ENCODE data around the gene ZBTB21.
"Not testable (repeated sequence)": the region's sequence is repeated elsewhere in the genome, so short reads cannot be mapped to it uniquely, and the experiment has no call there.

Gene ZBTB21

DNA sequence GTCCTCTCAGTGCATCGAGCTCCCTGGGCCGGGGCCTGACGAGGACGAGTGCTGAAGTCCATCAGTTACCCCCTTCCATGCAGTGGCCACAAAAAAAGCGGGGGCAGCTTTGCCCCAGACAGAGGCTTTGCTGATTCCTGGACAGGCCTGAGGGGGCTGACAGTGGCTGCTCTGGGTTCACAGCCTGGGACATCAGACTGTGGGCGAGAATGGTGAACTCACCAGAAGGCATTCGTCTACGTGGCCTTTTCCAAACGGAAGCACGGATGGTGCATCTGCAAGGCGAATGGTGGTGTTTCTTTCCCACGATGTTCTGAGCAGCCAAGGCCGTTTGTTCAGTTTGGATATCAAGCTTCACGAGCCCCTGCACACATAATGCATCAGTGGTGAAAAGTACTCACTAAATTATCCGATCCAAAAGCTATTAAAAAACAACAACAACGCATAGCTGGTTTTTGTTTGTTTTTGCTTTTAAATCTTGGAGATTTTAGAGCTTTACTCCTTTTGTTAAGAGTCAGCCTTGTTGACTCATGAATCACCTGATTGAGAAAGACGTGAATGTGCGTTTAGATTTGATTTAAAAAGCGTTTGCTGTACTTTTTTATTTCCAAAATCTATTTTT lies 6.3 kb upstream of the ZBTB21 start:
- DNase-seq: no peak

DNA sequence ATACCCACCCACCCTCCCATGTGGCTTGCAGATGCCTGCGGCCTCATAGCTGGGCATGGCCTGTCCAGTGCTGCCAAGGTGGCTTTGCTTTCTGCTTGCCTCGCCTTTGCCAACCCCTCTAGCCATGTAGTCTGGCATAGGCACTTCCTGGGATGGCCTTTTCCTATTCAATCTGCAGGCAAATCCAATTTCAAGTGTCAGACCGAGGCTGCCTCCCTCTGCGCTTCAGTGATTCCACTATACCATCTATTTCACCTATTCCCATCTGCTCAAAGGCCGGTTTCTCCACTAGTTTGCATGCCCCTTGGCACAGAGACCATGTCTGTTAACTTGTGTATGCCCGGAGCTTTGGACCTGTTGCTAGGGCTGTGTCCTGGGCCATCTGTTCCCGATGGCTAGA lies 3.8 kb upstream of the ZBTB21 start:
- peak; percentile 1 to 36 for DNase-seq

DNA sequence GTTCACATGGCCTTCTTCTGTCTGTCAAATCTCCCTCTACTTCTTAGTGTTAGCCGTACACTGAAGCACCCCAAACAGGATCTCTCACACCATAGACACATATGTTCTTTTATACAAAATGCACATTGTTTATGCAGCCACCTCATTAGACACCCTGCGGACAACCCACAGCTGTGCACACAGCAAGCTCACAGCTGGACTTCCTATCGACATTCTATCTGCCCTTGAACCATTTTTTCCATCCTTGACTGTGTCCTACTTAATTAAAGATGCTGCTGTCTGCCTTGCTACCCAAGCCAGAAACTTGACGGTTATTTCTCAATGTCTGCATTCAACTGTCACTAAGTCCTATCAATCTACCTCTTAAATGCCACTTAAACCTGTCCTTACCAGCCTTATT lies 3.2 kb upstream of the ZBTB21 start:
- DNase-seq: no peak

DNA sequence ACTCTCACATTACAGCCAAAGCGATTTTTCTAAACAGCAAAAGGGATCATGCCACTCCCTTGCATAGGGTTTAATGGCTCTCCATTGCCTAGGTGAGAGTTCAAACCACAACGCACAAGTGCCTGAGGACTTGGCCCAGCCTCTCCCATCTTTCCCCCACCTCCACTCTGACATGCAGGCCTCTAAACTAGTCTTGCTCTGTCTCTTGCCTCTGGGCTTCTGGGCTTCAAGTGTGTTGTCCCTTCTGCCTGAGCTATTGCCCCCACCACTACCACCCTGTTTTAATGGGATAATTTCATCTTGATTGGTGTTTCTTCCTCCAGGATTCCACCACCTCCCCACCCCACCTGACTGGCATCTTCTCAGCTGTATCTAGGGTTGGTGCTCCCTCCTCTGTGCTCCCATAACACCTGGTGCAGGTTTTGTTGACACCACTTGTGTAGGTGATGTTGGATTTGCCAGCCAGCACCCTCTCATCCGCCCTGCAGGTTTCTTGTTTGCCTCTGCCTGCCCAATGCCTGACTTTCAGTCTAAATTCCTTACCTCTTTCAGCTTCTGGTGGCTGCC lies 2.7 kb upstream of the ZBTB21 start:
- no peak for DNase-seq

DNA sequence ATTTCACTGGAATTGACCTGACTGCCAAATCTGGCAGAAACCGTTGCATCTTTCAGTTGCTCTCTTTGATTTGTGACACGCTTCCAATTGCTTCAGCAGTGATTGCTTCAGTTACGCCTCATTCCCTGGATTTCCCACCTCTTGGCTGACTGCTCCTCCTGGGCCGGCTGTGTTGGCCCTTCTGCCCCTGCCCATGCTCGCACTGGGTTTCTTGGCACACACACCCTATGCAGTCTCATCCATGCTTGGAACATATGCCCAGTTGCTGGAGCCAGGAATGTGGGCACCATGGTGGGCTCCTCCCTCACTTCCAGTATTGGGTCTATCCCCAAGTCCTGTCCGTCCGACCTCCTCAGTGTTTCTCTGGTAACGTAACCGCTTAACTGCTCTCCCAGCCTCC lies 2.2 kb upstream of the ZBTB21 start:
- peak; percentile 4 to 62 for DNase-seq

DNA sequence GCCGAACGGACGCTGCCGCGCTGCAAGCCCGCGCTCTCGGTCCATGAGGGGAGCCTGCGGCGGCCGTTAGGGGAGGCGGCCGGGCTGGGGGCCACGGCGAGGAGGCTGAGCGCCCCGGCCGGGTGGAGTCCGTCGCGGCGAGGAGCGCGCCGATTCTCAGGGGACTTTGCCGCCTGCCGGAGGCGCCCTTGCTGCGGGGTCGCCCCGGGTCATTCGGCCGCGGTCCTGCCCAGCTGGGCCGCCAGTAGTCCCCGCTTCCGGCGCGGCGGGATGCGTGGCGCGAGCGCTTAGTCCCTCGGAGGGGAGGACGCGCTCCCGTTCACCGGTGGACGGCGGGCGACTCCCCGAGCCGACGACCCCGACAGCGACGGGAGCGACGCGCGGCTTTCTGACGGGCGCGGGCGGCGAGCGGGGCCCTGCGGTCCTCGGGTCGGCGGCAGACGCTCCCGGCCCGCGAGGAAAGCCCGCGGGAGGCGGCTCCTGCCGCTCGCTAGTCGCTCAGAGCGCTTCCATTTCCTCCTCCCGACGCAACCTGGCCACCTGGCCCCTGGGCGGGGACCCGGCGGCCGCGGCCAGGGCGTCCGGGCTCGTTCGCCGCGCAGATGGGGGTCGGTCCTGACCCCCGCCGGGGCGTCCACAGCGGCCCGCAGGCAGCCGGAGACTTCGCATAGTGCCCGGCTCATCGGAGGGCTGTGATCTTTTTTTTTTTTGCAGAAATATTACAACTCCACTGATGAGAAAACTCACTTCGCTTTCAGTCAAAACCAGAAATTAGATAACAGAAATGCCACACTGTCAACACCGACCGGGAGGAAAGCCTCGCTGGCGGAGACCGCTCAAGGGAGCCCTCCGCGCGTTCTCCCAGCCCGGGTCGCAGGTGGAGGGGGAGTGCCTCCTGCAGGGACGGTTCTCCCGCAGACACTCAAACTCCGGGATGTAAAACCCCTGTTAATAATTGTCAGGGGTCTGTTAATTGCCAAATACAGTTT lies 641 bp upstream of the ZBTB21 start:
- DNase-seq: no peak

DNA sequence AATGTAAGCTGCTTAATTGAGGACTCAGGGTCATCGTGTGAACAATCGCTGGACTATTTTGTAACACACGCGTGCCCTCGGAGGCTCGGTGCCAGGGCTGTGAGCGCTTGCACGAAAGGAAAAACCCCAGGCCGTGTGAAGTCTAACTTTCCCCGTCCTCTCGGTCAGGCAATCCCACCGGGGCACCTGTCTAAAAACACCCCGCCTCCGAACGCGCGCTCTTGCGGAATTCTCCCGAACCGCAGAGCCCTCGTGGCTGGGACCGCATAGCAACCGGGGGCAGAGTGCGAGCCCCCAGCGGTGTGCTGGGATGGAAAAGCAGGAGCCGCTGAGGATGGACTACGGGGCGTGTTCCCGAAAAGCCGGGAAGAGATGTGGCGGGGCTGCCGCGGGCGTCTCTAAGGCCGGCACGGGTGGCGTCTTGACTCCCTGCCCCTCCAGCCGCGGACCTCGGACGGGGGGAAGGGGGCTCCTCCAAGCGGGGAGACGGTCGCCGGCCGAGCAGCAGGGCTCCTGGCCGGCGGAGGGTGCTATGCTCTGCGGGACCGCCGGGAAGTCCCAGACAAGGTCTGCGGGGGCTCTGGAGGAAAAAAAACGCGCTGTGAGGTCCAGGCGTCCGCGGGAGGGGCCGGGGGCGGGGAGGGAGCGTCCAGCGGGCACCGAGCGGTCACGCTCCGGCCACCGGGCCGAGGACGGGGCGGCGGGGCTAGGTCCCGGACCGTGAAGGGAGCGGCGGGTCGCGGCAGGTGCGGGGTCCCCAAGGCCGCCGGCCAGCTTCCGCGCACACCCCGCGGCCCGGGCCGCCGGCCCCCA lies 936 bp downstream of the ZBTB21 start:
- DNase-seq: no peak

DNA sequence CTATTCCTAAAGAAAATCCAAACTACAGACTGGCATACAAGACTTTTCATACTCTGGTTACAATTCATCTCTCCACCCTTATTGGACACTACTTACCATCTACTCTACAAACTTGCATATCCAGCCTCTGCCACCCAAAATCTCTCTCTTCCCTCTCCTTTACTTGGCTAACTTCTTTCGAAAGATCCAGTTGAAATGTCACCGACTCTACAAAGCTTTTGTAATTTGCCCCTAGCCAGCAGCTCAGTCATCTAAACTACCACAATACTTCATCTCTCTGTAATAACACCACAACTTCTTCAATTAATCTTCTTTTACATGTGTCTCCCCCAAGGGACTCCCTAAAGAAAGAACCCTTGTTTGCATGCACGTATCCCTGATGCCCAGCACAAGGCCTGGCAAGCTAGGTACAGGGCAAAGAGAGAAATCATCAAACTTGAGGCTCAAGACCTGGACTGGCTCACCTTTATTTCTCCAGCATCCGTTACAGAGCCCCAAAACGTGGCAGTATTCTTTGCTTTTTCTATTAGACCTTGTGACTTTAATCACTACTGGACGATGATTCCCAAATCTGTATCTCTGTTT lies 2.7 kb downstream of the ZBTB21 start:
- DNase-seq: no peak

DNA sequence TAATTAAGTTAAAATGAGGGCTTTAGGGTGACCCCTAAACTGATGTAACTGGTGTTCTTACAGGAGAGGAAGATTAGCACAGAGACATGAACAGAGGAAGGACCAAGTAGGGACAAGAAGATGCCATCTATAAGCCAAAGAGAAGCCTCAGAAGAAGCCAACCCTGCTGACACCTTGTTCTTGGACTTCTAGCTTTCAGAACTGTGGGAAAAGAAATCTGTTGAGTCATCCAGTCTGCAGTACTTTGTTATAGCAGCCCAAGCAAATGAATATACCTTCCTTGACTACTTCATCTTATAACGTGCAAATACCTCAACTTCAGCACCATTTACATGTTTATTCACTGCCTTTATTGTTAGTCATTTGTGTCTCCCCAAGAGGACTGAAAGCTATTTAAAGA lies 3.4 kb downstream of the ZBTB21 start:
- DNase-seq: no peak

DNA sequence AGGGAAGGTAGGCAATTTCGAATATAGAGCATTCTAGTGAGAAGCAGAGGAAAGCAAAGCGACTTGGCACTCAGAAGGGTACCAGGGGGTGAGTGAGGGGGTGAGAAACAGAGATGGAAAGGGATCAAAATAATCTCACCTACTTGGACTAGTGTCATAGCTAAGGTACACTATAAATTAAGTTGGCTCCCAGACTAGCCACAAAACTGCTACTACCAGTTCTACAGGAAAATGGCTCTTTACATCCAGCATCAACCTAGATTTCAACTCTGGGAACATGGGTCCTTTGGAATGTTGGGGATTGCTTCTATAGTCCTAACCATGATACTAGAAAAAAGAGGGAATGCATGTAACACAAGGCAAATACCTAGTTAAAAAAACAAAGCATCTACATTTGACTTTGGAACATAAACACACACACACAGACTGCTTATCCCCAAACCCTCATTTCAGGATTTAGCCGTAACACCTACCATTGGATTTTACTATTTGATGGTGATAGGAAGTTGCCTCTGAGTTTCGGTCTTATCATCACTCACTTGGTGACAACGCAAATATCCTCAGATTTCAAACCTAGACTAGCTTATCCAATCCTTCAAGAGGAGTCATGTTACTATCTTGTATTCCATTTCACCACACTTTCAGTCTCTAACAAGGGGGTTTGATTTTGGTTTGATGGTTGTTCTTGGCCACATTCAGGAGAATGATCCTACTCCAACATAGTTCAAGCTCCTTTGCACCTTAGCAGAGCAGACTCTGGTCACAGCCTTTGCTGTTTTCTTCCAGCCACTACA lies 5.6 kb downstream of the ZBTB21 start:
- no peak for DNase-seq

DNA sequence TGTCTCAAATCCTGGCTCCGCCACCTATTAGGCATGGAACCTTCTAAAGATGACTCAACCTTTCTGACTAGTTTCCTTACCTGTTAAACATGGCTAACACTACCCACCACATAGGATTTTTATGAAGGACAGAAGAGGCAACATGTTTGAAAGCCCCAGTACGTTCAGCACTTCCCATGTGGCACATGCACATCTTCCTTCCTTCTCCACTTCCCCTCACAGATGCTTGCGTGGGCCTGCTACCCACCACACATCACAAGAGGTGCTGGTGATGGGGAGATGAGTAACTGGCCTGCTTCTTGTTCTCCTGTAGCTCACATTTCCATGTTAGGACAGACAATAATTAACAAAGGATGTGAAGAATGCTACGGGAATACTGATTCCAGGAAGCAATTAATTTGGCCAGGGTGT lies 7.1 kb downstream of the ZBTB21 start:
- no peak for DNase-seq

DNA sequence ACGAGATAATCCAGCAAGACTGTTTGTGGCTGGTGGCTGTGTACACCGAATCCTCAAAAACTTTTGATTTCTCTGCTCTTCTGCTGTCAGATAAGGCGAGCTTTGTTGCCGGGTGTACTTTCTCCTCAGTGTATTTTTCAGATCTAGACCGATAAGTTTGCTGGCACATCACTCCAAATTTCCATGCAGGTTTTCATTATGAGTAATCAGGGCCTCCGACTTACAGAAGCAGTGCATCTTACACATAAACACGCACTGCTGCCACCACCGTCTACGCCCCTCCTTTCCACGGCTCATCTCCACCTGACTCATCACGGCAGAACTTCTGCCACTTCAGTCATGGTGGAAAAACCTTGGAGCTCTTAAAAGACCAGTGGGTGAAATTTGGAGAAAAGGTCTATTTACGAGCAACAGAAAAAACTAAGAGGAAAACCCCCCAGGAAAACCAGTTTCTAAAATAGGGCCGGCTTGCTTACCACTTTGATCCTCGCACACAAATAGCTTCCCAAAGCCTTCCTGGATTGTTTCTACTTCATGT lies 7.7 kb downstream of the ZBTB21 start:
- no peak for DNase-seq

DNA sequence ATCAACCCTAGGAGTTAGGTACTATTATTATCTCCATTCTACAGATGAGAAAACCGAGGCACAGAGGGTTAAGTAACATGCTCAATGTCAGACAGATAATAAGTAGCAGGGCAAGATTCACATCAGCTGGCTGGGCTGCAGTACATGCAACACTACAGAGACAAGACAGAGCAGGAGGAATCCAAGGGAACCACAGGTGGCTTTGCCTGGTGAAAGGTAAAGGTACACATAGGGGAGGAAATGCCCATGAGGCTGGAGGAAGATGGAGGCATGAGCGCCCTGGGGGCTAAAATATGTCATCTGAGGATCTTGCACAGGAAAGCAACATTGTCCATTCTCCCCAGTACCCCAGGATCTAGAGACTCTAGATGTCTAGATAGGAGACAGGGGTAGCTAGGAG lies 8.4 kb downstream of the ZBTB21 start:
- DNase-seq: no peak

DNA sequence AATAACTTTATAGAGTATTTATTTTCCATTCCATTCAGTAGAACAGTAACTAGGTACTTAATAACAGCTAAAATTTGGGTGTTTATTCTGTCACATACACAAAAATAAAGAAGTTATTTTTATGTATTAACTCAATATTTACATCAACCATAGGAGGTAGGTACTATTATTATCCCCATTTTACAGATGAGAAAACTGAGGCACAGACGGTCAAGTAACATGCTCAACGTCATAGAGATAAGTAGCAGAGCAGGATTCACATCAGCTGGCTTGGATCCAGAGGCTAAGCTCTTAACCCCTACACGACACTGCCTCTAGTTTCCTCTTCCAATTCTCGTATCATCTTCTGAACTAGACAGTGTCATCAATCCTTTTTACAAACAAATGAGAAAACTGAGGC lies 9.3 kb downstream of the ZBTB21 start:
- DNase-seq: no peak

DNA sequence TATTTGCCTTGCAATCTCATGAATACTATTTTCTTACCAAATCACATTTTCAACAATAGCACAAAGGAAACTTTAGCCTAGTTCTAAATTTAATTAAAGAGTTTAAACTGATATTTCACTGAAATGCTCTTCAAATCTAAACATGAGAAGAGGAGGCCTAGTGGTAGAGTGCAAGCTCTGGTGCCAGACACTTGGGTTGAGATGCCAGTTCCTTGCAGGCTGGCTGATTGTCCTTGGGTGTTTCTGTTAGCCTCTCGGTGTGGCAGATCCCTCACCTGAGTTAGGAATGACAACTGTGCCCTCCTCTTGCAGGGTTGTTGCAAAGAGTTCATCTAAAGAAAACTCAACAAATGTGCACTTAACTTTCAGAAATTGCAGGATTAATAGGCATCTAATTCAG lies 12.5 kb downstream of the ZBTB21 start:
- no peak for DNase-seq

DNA sequence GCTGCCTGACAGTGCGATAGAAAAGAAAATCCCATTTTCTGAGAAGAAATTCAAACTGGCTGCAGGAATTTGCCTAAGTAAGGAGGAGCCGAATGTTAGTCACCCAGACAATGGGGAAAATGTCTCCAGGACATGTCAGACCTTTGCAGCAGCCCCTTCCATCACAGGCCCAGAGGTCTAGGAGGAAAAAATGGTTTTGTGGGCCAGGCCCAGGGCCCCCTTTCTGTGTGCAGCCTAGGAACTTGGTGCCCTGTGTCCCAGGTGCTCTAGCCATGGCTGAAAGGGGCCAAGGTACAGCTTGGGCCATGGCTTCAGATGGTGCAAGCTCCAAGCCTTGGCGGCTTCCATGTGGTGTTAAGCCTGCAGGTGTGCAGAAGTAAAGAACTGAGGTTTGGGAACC lies 14.6 kb downstream of the ZBTB21 start:
- DNase-seq: no peak

DNA sequence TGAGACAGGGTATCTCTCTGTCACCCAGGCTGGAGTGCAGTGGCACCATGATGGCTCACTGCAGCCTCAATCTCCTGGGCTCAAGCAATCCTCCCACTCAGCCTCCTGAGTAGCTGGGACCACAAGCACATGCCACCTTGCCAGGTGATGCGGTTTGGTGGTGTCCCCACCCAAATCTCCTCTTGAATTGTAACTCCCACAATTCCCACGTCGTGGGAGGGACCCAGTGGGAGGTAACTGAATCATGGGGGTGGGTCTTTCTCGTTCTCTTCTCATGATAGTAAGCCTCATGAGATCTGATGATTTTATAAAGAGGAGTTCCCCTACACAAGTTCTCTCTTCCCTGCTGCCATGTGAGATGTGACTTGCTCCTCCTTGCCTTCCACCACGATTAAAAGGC lies 15.5 kb downstream of the ZBTB21 start:
- DNase-seq: not testable (repeated sequence)

DNA sequence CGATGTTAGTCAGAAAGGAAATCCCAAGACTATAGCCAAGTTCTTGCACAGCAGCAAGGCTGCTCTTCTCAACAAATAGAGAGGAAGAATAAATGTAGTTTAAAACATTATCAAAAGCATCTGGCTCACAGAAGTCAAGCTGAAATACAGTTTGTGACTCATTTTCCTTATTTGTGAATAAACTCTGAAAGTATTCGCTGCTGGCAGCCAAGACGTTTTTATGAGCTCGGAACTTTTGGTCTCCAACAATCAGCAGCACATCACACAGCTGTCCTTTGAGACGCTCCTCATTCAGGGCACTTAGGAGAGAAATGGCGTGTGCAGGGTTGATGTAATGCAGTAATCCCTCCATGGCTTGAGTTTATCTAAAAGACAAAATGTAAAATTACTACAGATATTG lies 16.4 kb downstream of the ZBTB21 start:
- no peak for DNase-seq

DNA sequence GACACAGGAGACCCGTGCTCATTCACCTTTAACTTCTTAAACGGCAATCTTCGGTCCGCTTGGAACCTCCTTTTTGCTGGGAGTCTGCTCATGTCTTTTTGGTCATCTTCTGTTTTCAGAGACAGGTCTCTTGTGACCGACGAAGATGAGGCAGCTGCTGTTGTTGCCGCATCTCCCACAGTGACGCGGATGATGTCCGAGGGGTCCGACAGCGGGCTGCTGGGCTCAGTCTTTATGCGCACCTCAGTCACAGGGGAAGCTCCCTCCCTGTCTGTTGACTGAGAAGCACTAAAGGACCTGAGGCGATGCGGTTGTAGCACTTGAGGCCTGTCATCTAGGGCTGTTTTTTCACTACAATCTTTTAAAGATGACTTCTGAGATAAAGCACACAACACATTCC lies 17.6 kb downstream of the ZBTB21 start:
- DNase-seq: no peak

DNA sequence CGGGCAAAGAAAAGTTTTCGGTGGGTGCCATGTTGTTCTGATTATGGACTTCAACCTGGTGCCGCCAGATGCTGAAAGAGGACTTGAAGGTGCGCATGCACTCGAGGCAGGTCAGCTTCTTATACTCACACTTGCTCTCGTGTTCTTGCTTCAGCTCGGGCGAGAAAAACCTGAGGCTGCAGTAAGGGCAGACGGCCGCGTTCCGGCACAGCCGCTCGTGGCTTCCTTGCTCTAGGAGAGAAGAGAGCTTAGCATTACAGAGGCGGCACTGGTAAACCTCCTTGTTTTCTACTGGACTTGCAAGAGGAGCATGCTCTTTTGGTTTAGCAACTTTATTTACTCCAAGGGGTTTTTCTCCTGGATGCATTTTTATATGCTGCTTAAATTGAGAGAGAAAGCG lies 18.5 kb downstream of the ZBTB21 start:
- DNase-seq: no peak

DNA sequence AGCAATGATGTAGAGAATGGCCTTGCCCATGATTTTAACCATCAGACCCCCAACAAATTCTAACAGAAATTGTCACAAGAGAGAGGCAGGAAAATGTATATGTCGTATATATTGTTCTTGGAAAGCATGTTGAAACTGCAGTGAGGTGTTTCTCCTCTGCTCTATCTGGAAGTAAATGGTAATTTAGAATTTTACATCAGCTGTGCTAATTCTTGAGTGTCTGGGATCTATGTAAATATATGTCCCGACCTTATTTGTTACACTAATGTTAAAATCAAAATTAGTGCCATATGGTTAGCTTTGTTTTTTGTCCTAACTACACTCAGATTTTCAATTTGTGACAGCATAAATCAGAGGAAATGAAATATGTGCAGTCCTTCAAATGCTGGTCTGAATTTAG lies 20.5 kb downstream of the ZBTB21 start:
- DNase-seq: no peak

DNA sequence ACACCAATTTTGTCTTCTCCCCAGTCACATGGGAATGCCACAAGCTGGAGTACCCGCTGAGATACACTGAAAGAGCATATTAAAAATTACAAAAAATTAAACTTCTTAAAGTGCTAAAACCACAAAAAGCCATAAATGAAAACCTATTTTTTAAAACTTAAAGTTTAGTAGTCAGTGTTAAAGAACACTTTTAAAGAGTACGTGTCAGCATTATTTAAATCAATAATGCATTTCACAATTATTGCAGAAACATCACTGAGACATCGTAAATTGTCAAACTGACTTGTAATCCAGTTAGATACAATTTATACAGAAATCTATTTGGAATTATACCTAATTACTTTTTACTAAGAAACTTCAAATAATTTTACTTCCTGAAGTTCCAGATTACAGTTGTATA lies 22.9 kb downstream of the ZBTB21 start:
- DNase-seq: no peak

Measured in cerebellar nuclear complex (tissue), 1 donor.